ENCODE measurements around the gene IGSF8.

IGSF8 gene

DNA sequence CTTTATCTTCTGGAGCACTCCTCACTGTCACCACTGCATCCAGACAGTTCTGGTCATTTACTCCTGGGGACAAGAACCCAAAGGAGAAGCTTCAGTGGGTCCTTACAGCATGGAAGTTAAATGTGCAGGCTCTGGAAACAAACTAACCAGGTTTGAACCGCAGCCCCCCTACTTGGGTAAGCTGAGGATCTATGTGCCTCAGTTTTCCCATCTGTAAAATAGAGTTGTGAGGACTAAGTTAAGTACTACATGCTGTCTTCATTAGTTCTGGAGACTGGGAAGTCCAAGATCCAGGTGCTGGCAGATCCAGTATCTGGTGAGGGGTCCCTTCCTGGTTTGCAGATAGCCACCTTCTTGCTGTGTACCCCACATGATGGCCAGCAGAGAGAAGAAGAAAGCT lies 9.1 kb upstream of the IGSF8 start:
- Mint-ChIP-seq H3K4me3 (no peak overlapping the region), H3K27ac (no peak overlapping the region), H3K27me3 (ENCODE audit: low read depth) (peaks cover 8% of the 10 kb centered on the region), H3K4me1 (peaks cover 58% of the 10 kb centered on the region), H3K9me3 (no peaks in the 10 kb centered on the region), H3K36me3 (ENCODE audit: low read depth) (no peaks in the 10 kb centered on the region)
- TF ChIP-seq, protein P1, sequence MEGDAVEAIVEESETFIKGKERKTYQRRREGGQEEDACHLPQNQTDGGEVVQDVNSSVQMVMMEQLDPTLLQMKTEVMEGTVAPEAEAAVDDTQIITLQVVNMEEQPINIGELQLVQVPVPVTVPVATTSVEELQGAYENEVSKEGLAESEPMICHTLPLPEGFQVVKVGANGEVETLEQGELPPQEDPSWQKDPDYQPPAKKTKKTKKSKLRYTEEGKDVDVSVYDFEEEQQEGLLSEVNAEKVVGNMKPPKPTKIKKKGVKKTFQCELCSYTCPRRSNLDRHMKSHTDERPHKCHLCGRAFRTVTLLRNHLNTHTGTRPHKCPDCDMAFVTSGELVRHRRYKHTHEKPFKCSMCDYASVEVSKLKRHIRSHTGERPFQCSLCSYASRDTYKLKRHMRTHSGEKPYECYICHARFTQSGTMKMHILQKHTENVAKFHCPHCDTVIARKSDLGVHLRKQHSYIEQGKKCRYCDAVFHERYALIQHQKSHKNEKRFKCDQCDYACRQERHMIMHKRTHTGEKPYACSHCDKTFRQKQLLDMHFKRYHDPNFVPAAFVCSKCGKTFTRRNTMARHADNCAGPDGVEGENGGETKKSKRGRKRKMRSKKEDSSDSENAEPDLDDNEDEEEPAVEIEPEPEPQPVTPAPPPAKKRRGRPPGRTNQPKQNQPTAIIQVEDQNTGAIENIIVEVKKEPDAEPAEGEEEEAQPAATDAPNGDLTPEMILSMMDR (IDR thresholded peaks at IDR 0.05; ENCODE audit: unreplicated experiment in 3 of 3) = no peak

DNA sequence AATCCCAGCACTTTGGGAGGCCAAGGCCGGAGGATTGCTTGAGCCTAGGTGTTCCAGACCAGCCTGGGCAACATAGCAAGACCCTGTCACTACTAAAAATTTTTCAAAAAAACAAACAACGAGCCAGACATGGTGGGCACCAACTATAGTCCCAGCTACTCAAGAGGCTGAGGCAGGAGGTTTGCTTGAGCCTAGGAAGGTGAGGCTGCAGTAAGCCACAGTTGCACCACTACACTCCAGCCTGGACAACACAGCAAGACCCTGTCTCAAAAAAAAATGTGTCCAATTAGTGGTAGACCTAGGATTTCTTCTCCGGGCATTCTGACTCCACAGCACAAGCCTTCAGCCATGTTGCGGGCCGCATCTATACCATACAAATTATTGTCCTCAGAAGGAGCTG lies 6.7 kb upstream of the IGSF8 start:
- H3K36me3 Mint-ChIP-seq (ENCODE audit: low read depth) = no peaks in the 10 kb centered on the region
- H3K4me1 Mint-ChIP-seq = peaks cover 65% of the 10 kb centered on the region
- H3K27me3 Mint-ChIP-seq (ENCODE audit: low read depth) = peaks cover 8% of the 10 kb centered on the region
- no peak overlapping the region for H3K4me3 Mint-ChIP-seq
- H3K9me3 Mint-ChIP-seq = no peaks in the 10 kb centered on the region
- TF ChIP-seq, protein P1 (IDR thresholded peaks at IDR 0.05; ENCODE audit: unreplicated experiment in 3 of 3) = no peak
- peak overlapping the region in 1 of 3 experiments; percentile 86 for H3K27ac Mint-ChIP-seq

DNA sequence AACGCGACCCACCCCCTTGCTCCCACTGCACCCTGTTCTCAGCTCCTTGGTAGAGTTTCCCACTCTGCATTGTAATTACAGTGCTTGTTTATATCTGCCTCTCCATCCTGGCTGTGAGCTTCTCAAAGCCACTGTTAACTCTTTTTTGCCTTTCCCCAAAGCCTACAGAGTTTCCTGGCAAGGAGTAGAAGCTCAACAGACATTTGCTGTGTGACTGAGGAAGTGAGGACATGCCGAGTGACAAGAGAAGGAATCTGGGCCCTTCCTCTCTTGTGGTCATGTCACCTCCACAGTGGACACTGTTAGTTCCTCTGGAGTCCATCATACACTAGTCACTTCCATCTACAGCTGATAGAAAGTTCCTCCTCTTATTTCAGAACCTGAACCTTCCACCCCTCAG lies 6.1 kb upstream of the IGSF8 start:
- Mint-ChIP-seq H3K27me3 (ENCODE audit: low read depth) (peaks cover 8% of the 10 kb centered on the region), H3K36me3 (ENCODE audit: low read depth) (no peaks in the 10 kb centered on the region), H3K9me3 (no peaks in the 10 kb centered on the region), H3K4me1 (peaks cover 61% of the 10 kb centered on the region), H3K27ac (peak overlapping the region; percentile 77 to 89 (median 86)), H3K4me3 (no peak overlapping the region)
- TF ChIP-seq, protein P1 (IDR thresholded peaks at IDR 0.05; ENCODE audit: unreplicated experiment in 3 of 3) = no peak

DNA sequence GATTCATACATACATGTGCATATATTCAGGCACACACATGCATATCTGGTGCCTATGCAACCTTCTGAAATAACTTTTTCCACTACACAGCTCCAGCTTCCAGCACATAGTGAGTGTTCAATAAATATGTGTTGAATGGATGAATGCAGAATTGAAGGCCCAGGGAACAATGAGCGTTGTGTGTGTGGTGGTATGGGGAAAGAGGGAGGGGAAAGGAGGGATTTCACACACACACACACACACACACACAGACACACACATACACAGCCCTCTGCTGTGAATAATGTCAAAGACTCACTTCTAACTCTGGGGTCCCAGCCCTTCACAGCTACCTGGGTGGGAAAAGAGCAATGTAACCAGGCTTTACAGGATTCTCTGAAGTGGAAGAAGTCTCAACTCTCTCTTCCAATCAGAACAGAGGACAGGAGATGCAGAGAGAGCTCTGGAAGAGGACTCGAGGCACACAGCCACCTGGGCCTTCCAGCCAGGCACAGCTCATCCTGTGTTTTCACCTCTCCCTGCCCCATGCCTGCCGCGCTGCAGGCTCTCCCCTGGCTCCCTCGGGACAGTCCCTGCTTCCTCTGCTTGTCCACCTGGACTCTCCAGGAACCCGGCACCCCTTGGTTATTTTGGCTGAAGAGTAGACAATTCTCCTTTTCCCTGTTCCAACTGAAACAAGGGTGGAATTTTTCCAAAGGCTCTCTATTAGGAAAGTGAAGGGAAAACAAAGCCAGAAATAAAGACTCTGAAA lies 5.4 kb upstream of the IGSF8 start:
- Mint-ChIP-seq H3K27me3 (ENCODE audit: low read depth) (peaks cover 8% of the 10 kb centered on the region), H3K27ac (peak overlapping the region; percentile 77 to 89 (median 86)), H3K9me3 (no peaks in the 10 kb centered on the region), H3K4me1 (peaks cover 58% of the 10 kb centered on the region), H3K4me3 (peak overlapping the region in 1 of 3 experiments; percentile 2), H3K36me3 (ENCODE audit: low read depth) (no peaks in the 10 kb centered on the region)
- TF ChIP-seq, protein P1 (IDR thresholded peaks at IDR 0.05; ENCODE audit: unreplicated experiment in 3 of 3) = no peak

DNA sequence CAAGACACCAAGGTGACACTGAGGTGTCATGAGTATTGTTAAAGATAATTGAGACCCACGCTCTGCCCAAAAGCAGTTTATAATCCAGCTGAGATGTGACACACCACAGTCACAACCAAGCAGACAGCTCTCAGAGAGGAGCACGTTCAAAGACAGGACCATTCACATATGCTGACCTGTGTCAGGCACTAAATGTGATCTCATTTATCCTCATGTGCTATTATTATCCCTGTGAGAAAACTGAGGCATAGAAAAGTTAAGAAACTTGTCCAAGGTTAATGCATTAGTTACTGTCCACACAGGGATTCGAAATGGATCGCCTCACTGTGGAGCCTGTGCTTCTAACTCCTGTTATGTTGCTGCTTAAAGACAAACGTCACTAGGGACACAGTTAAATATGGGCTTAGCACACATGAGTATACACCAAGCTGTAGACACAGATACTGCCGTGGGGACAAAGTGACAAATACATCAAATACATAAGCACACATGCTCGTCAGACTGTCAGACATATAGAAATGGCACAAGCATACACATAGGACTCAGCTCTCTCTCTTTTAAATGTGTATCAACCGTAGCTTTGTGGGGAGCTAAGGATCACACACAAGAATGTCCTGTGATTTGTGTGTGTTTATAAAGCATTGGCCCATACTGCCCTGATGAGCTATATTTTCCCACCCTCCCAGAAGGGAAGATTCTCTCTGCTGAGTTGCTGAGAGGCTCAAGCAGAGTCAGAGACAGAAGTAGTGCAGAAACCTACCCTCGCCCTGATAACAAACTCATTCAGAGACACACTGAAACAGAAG lies 3.5 kb upstream of the IGSF8 start:
- TF ChIP-seq, protein P1 (IDR thresholded peaks at IDR 0.05; ENCODE audit: unreplicated experiment in 3 of 3) = no peak
- H3K27me3 Mint-ChIP-seq (ENCODE audit: low read depth) = peaks cover 7% of the 10 kb centered on the region
- peak overlapping the region in 2 of 3 experiments; percentile 28 to 43 for H3K4me3 Mint-ChIP-seq
- peaks cover 61% of the 10 kb centered on the region for H3K4me1 Mint-ChIP-seq
- no peaks in the 10 kb centered on the region for H3K9me3 Mint-ChIP-seq
- H3K36me3 Mint-ChIP-seq (ENCODE audit: low read depth) = no peaks in the 10 kb centered on the region
- peak overlapping the region; percentile 76 to 94 (median 86) for H3K27ac Mint-ChIP-seq

All from nephron (organoid).